Right lung (tissue), 5 donors: ENCODE data around the gene CAPG. TPM values are rescaled to one million over a fixed set of nuclear protein-coding genes. Genes with fewer than 3 reads are reported as not detected.
"Not testable (repeated sequence)": the region's sequence is repeated elsewhere in the genome, so short reads cannot be mapped to it uniquely, and the experiment has no call there.

Experiments used
- DNase-seq, 2 donors: peaks; one replicate each; pipeline ENCODE4 v3.0.0-alpha.2; 2013
- polyA plus RNA-seq, 5 donors: library from polyadenylated mRNA; unstranded; fragments of 120-200 nt; gene quantifications; one replicate each; pipeline versions ENCODE4 v1.2.1 to v1.2.3, GENCODE V29; 2013; ENCODE audit warnings: inconsistent platforms in 1 of 5, low replicate concordance in 1 of 5; ENCODE audit not compliant: insufficient read length in 5 of 5, insufficient read depth in 1 of 5

The CAPG gene
- polyA plus RNA-seq, 5 donors = 42.5 to 59.9 (median 52.0) TPM

DNA sequence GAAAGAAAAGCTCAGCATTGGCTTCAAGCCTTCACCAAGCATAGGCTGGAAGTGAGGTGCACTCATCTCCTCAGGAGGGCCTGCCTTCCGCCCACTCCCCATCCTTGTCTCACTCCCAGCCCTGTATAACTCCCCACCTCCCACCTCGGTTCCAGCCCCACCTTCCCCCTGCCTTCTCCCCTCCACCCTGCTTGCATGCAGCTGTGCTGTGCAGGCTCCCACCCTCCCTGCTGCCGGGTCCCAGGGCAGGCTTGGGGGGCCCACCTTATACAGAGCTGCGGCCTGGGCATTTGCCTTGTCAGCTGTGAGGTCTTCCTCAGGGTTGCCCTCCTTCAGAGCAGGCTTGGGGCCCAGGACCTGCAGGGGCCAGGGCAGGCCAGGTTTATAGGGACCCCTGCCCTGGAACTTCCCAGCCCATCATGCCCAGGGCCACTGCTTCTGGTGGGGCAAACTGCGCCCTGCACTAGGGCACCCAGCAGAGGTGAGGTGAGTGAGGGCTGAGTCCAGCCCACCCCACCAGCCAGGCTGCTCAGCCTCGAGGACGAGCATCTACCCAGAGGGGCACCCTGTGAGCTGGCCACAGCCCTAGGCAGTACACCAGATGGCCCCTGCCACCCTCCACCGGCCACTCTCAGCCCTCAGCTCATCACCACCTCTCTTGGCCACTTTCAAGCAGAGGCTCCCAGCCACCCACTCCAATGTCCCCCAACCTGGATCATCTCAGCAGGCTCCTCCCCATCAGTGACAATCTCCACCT lies 11.6 kb downstream of the CAPG start:
- DNase-seq = no peak

DNA sequence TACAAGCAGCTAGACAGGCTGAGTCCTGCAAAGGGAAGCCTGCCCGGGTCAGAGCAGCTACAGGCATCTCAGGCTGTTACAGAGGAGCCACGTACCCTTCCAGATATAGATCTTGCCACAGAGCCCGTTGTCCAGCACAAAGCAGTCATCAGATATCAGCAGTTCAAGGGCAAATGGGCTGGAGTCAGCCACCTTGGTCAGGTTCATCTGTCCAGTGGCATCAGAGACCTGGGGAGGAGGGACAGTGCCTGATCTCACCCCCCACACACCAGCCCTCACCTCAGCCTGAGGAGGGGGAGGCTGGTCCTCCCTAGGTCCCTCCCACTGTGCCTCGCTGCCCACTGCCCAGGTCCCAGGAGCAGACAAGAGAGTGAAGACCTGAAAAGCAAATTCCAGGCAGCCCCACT lies 12.2 kb downstream of the CAPG start:
- no peak for DNase-seq

DNA sequence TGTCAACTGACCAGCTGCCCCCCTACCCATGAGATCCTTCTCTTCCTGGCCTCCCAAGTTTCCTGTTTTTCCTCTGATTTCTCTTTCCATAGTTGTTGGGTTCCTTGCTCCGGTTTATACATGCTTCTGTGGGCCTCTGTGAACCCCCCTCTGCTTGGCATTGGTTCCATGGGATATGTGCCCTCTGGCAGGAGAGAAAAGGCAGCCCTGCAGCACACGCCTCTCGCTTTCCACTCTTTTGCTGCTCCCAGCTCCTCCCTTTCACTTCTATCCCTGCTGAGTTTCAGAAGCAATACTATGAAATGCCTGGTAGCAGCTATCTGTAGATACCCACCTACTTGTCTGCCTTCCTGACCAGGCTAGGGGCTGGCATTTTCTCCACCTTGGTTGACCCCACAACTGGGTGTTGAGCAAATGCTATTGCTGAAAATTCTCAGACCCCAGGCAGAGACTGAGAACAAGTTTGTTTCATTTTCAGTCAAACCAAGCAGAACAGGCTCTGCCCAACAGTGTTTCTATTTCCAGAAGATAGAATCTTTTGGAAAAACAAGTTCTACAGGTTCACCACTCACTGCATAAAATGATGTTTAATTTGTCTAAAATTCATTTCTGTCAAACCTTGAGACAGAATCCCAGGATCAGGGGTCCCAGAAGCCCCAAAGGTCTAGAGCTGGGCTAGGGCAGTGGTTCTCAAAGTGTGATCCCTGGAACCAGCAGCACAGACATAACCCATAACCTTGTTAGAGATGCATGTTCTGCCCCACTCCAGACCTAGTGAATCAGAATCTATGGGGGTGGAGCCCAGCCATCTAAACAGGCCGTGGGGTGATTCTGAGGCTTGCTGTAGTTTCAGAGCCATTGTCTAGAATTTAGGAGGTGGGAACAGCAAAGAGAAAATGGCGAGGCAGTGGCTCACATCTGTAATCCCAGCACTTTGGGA lies 13.4 kb downstream of the CAPG start:
- no peak for DNase-seq

DNA sequence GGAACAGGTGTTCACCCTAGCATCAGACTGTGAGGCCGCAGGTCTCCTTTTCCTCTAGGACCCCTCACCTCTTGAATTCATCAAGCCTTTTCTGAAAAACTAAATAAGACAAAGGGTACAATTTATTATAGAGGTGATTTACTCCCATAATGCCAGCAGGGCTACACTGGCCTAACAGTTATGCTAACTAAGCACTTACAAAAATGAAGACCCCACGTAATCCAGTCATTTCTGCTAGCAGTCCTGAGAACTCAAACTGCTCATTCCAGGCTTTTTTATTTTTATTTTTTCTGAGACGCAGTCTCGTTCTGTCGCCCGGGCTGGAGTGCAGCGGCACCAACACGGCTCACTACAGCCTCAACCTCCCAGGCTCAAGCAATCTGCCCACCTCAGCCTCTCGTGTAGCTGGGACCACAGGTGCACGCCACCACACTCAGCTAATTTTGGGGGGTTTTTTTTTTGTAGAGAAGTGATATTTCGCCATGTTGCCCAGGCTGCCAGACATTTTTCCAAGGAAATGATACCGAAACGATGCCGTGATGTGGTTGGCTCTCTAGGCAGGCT lies 14.2 kb downstream of the CAPG start:
- DNase-seq = no peak

DNA sequence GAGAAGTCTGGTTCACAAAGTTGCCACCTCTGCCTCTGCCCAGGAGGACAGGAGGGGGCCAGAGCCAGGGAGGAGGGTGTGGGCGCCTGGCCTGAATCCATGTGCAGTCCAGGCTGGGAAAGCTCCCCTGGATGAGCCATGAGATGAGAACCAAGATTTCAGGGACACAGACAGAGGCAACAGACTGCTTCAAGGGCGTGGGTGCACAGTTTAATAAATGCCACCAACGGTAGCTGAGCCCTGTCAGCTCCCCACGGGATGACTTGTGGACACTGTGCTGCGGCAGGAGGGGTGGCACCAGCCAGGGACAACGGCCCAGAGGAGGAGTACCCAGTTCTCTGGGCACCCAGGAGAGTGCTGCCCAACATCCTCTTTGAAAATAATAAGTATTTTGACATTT lies 15.2 kb downstream of the CAPG start:
- DNase-seq = no peak

DNA sequence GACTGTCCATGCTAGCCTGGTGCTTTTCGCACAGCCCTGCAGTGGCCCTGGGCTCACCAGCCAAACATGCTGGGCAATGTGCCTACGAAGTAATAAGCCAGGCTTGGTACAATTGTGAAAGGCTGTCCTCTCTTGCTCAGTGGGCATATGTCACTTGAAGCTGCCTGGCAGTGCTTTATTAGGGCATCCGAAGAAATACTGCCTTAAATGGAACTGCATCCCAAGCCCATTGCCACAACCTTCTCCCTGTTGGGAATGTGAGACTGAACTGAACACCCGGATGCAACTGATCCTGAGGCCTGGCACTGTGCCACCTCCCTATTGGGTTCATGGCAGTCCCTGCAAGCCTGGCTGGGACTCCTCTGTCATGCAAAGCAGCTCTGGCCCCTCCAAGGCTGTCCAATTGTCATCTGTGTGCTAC lies 15.9 kb downstream of the CAPG start:
- DNase-seq = no peak

DNA sequence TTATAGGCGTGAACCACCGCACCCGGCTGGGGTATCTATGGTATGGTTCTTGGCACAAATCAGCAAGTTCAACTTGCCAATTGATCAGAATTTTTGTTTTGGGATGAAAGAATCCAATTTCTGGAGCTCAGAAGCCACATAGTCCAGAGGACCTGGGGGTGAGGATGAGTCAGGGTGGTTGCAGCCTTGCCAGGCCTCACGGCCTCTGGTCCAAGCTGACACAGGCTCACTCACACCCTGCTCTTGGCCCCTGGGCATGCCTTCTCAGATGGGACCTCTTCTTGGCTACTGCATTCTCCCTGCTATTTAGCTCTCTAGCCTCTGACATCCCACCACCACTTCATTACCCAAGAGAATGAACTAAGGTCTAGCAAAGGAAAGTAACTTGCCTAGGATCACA lies 16.3 kb downstream of the CAPG start:
- DNase-seq = no peak

DNA sequence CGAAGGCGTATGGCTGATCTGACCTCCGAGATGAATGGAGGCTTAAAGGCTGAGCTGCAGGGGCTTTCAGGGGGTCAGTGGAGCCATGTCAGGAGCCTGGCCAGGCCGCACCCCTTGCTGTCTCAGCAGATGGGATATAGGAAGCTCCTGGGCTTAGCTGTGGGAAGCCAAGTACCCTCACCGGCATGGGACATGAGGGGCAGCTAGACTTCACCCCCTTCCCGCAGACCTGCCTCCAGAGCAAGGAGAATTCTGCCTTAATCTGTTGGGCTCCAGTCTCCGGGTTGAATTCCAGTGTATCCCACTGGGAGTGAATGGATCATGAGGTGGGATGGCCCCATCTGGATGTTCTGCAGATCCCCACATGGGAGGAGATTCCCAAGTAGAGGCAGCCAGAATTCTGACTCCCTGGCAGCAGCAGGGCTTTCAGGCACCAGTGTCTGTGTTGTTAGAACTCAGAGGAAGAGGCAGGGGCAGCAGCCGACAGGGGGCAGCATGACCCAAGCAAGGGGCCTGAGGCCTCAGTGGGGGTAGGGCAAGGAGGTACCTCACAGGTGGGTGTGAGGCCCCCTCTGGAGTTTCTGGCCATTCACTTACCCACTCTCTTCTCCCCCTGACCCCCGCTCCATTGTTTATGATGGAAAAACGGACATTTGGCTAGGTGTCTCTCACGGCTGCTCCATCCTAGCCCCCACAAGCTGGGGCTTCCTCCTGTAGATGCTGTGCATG lies 19.1 kb downstream of the CAPG start:
- DNase-seq = no peak

DNA sequence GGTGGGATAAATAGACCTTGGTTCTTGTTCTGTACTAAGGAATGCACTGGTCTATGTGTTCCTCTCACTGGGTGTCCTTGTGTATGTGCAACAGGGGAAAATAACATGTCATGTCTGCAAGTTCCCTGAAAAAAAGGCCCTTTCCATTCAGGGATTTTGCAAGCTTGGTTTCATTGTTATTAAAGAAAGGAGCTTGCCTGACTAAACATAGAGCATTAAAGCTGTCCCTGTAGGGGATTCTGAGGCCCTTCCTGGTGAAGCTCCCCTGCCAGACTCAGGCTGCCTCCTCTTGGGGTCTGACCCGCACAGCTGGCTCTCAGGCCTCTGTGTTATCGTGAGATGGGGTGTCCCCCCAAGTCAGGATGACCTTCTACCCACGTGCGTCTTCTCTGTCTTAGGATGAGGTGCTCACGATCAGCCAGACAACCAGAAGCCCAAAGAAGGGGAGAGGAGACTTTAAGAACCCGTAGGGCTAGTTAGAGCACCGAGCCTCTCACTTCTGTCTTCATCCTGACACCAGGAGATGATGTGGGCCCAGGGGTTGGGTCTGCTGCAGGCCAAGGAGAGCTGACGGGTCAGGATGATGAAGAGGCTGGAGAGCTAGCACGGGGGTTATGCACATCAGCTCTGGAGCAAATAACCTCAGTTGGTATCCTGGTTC lies 21.2 kb downstream of the CAPG start:
- DNase-seq = no peak

DNA sequence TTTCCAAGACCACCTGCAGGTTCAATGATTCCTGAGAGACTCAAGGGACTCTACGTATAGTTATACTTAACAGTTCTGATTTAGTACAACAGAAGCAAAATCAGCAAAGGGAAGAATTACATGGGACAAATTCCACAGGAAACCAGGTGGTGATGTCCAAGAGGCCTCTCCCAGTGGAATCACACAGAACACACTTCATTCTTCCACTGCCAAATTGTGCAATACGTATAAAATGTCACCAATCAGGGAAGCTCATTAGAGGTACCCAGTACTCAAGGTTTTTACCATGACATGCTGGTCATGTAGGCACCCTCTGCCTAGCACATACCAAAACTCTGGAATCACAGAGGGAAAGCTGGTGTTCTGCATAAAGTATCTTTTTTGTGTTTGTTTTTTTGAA lies 22.4 kb downstream of the CAPG start:
- no peak for DNase-seq

DNA sequence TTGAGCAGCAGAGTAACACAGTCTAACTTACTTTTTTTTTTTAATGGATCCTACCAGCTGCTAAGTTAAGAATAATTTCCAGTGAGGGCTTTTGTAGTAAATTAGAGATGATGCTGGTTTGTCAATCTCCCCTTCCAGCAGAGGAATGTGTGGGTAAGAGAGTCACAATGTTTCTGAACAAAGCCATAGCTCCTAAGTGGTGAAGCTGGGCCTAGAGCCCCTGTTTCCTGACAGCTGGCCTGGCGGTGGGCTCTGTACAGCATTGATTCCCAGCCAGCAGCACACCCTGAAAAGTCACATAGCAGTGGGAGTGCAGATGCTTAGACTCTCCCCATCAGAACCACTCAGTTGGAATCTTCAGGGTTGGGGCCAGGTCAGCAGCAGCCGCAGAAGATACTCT lies 24.4 kb downstream of the CAPG start:
- DNase-seq = no peak

DNA sequence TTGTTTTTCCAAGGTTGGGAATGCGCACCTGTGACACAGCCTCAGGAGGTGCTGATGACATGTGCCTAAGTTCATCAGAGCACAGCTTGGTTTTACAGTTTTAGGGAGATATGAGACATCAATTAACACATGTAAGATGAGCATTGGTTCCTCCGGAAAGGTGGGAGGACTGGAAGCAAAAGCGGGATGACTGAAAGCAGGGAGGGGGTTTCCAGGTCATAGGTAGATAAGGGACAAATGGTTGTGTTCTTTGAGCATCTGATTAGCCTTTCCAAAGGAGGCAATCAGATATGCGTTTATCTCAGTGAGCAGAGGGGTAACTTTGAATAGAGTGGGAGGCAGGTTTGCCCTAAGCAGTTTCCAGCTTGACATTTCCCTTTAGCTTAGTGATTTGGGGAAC lies 26.3 kb downstream of the CAPG start:
- DNase-seq = no peak

DNA sequence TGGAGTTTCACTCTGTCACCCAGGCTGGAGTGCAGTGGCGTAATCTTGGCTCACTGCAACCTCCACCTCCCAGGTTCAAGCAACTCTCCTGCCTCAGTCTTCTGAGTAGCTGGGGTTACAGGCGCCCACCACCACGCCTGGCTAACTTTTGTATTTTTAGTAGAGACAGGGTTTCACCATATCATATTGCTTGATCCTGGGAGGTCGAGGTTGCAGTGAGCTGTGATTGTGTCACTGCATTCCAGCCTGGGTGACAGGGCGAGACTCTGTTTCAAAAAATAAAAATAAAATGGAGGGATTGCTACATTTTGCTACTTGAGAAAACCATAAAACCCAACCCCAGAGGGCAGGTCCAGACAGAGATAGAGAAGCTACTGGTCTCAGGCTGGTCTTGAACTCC lies 27.0 kb downstream of the CAPG start:
- not testable (repeated sequence) for DNase-seq

DNA sequence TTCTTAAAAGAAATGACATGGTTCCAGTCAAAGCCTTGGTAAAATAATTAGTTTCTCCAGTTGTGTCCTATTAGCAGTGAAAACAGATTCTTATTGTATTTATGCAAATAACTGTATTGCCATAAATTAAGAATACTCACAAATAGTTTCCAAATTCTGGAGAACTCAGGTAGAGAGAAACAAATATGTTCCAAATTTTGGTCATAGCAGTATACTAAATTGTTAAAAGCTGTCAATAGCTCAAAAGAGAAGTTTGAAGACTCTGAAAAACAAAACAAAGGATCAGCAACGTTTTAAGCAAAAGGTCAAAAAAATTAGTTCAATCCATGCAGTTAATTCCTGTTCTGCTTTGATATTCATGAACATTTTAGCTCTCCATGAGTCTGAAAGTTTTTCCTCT lies 30.1 kb downstream of the CAPG start:
- DNase-seq = no peak

DNA sequence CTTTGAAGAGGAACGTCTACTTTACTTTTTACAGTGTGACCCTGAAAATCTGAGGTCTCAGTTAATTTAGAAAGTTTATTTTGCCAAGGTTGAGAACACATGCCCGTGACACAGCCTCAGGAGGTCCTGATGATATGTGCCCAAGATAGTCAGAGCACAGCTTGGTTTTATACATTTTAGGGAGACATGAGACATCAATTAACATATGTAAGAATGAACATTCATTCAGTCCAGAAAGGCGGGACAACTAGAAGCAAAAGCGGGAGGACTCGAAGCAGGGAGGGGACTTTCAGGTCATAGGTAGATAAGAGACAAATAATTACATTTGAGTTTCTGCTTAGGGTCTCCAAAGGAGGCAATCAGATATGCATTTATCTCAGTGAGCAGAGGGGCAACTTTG lies 31.9 kb downstream of the CAPG start:
- DNase-seq = no peak

DNA sequence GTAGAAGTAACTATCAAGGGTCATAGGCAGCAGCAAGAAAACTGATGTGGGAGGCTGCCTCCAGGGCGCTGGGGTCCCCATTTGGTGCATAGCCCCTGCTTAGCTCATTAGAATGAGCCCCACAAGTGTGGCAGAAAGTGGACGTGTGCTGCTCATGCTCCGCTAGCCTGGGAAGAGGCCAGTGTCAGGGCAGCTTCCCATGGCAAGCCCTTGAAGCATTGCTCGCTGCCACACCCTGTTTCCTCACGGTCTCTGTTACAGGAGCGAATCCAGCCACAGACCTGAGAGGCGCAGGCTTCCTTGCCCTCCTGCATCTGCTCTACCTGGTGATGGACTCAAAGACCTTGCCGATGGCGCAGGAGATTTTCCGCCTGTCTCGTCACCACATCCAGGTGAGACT lies 33.1 kb downstream of the CAPG start:
- no peak for DNase-seq

DNA sequence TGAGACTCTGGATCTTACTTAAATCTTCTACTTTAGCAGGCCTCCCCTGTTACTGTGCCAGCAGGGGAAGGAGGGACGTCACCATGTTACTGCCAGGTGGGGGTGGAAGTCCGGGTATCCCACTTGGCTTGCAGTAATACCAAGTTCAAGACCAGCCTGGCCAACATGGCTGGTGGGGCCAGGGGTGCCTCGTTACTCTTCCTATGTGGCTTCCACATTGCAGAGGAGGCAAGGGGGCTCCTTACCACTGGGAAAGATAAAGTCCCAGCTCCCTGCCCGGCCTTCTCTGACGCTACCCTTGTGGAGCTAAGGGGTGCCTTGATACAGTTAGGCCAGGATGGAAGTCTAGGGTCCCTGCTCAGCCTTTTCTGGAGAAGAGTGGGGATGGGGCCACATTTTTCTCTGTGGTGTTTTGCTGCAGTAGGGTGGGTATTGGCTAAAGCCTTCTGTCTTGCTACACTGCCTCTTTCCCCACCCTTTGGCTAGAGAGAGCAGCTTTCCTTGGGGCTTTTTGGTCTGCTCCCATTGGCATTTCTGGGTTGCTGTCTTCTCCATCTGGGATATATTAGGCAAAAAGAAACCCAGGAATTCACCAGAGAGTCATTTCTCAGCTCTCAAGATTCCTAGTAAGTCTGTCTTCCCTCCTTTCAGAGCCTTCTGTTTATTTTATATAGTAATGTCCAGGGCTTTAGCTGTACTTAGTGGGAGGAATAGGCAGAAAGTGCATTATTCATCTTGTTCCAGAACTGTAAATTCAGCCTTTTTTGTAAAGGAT lies 33.7 kb downstream of the CAPG start:
- DNase-seq = no peak

DNA sequence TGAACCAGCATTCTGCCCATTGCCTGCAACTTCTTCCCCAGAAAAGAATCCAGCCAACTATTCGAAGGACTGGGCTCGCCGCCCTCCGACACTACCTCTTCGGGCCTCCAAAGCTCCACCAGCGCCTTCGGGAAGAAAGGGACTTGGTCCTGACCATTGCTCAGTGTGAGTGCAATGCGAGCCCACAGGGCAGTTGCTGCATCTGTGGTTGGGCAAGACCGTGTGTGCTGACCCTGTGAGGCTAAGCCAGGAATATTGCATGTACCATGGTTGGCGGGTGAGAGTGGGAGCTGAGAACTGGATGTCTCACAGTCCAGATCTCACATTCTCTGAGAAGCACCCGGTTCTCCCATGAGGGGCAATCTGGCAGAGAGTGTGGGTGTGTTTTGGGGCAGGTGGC lies 39.1 kb downstream of the CAPG start:
- DNase-seq = no peak

DNA sequence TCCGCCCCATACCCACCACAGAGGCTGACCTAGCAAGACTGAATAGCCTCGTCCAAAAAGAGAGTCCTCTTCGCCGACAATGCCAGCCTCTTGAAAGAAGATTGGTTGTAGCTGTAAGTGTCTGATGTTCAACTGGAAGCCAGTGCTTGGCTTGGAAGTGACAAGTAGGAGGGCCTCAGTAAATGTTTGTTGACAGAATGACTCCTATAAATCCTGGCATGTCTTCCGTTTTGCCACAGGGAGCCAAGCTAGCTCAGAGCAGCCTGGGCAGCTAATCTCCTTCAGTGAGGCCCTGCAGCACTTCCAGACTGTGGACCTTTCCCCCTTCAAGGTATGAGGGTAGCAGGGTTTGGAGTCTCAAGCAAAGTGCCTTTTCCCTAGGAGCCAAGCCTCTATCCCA lies 40.7 kb downstream of the CAPG start:
- DNase-seq = no peak

DNA sequence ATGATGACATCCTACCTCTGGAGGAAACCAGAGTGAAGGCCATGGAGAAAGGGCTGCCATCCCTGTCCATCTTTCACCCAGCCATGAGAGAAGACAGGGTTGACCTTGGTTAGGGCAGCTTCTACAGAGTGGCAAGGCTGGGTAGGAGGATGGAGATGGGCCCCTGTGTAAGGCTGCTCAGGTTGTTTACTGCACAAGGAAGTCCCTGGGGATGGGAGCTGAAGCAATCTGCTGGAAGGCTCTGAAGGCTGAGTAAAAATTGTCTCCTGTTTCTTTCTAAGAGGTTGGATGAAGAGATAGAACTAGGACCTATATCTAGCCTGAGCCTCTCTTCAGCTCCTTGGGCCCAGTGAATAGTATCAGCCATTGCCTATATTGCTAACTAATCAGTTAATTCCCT lies 41.2 kb downstream of the CAPG start:
- no peak for DNase-seq

DNA sequence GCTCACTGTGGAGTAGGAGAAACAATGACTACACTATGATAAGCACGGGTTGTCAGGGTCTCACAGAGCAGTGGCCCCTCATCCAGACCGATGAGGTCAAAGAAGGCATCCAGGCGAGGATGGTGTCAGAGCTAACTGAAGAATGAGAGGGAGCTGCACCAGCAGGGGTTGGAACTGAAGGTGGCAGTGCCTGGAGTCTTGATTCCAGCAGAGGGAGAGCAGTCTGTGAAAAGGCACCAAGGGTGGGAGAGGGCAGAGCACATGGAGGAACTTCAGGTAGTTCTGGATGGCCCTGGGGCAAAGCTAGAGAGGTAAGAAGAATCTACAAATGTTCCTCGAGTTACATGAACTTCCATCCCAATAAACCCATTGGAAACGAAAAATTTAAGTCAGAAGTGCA lies 43.0 kb downstream of the CAPG start:
- DNase-seq = no peak
